ENCODE measurements around the gene SPATA16.

Gene SPATA16

DNA sequence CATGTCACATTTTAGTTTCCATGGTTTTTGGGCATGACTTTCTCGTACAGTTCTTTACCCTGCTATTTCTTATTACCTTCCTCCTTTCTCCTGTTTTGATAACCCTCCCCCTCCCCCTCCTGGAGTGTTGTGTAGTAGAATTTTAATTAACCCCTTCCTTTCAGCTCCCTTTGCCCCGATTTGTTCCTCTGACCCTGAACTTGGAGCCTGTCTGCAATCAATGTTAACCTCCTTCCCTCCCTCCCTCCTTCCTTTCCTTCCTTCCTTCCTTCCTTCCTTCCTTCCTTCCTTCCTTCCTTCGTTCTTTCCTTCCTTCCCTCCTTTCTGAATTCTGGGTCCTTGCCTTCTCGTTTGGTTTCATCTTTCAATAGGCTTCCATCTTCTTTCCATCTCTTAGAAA, 300.1 kb downstream of the SPATA16 start:
- H4K20me1 ChIP-seq (ENCODE audit: insufficient read depth, low read length), result no peaks in the 10 kb centered on the region
- H3K79me2 ChIP-seq (ENCODE audit: low read length), result no peaks in the 10 kb centered on the region
- no peaks in the 10 kb centered on the region for H3K27me3 ChIP-seq (replicated peaks; ENCODE audit: insufficient read depth, low read length)
- H2AFZ ChIP-seq (ENCODE audit: low read length), result no peak overlapping the region
- H3F3A ChIP-seq (ENCODE audit: insufficient read depth, low read length), result no peaks in the 10 kb centered on the region
- H3K27ac ChIP-seq (ENCODE audit: low read length), result no peak overlapping the region
- no peak overlapping the region for H3K4me3 ChIP-seq (ENCODE audit: low read length)
- no peak overlapping the region for H3K9ac ChIP-seq (ENCODE audit: low read length)
- TF ChIP-seq EZH2 (optimal IDR thresholded peaks at IDR 0.05; ENCODE audit: low read depth, low read length), result no peak
- no peak for TF ChIP-seq CTCF (IDR thresholded peaks at IDR 0.05; ENCODE audit: low read length)
- no peak for TF ChIP-seq EZH2phosphoT487 (IDR thresholded peaks at IDR 0.05; ENCODE audit: low read length)
- H3K4me2 ChIP-seq (ENCODE audit: low read depth, low read length), result no peak overlapping the region
- no peaks in the 10 kb centered on the region for H3K36me3 ChIP-seq (replicated peaks; ENCODE audit: insufficient read depth, low read length)
- no peaks in the 10 kb centered on the region for H3K4me1 ChIP-seq (ENCODE audit: low read length)
- no peaks in the 10 kb centered on the region for H3K9me3 ChIP-seq (replicated peaks; ENCODE audit: insufficient read depth, low read length)
- no peak for DNase-seq
- no peaks in the 10 kb centered on the region for H3K9me2 ChIP-seq (replicated peaks; ENCODE audit: insufficient read depth, low read length)

- Histone ChIP-seq H3K9ac (ENCODE audit: low read length) (no peak overlapping the region), H3K9me2 (replicated peaks; ENCODE audit: insufficient read depth, low read length) (no peaks in the 10 kb centered on the region), H2AFZ (ENCODE audit: low read length) (no peak overlapping the region), H3K27me3 (replicated peaks; ENCODE audit: insufficient read depth, low read length) (no peaks in the 10 kb centered on the region), H3K79me2 (ENCODE audit: low read length) (no peaks in the 10 kb centered on the region), H3K4me3 (ENCODE audit: low read length) (no peak overlapping the region), H3K4me1 (ENCODE audit: low read length) (no peaks in the 10 kb centered on the region), H4K20me1 (ENCODE audit: insufficient read depth, low read length) (no peaks in the 10 kb centered on the region), H3K27ac (ENCODE audit: low read length) (no peak overlapping the region), H3F3A (ENCODE audit: insufficient read depth, low read length) (no peaks in the 10 kb centered on the region), H3K9me3 (replicated peaks; ENCODE audit: insufficient read depth, low read length) (no peaks in the 10 kb centered on the region), H3K36me3 (replicated peaks; ENCODE audit: insufficient read depth, low read length) (no peaks in the 10 kb centered on the region), H3K4me2 (ENCODE audit: low read depth, low read length) (no peak overlapping the region)
- no peak for TF ChIP-seq EZH2phosphoT487 (IDR thresholded peaks at IDR 0.05; ENCODE audit: low read length)
- no peak for TF ChIP-seq CTCF (IDR thresholded peaks at IDR 0.05; ENCODE audit: low read length)
- no peak for DNase-seq
Observed at GRCh38 chr3:172840463-172840862, 300.6 kb downstream of the SPATA16 start.

DNA sequence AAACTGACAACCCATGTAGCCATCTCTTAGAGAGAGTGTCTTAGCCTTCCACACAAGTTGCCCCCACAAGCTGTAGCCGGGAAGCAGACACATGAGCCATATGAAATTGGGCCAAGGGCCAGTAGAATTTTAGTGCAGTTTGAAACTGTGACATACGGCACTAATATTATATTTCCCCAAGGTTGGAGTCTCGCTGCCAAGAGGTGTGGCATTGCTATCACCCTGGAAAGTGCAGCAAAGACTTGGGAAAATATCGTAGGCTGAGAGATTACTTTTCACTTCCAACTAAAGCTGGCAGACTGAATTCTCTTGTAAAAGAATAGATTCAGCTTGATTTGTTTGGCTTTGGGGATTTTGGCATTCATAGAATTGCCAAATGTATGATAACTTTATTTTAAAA, 301.4 kb downstream of the SPATA16 start:
- Histone ChIP-seq H3K9me2 (replicated peaks; ENCODE audit: insufficient read depth, low read length) (no peaks in the 10 kb centered on the region), H3K79me2 (ENCODE audit: low read length) (no peaks in the 10 kb centered on the region), H3K9me3 (replicated peaks; ENCODE audit: insufficient read depth, low read length) (no peaks in the 10 kb centered on the region), H3K4me2 (ENCODE audit: low read depth, low read length) (no peak overlapping the region), H3K9ac (ENCODE audit: low read length) (no peak overlapping the region), H4K20me1 (ENCODE audit: insufficient read depth, low read length) (no peaks in the 10 kb centered on the region), H3K4me1 (ENCODE audit: low read length) (no peaks in the 10 kb centered on the region), H3K27ac (ENCODE audit: low read length) (no peak overlapping the region), H3F3A (ENCODE audit: insufficient read depth, low read length) (no peaks in the 10 kb centered on the region), H3K36me3 (replicated peaks; ENCODE audit: insufficient read depth, low read length) (no peaks in the 10 kb centered on the region), H2AFZ (ENCODE audit: low read length) (no peak overlapping the region), H3K27me3 (replicated peaks; ENCODE audit: insufficient read depth, low read length) (no peaks in the 10 kb centered on the region), H3K4me3 (ENCODE audit: low read length) (no peak overlapping the region)
- no peak for DNase-seq
- no peak for TF ChIP-seq CTCF (IDR thresholded peaks at IDR 0.05; ENCODE audit: low read length)
- TF ChIP-seq EZH2 (optimal IDR thresholded peaks at IDR 0.05; ENCODE audit: low read depth, low read length), result no peak
- TF ChIP-seq EZH2phosphoT487 (IDR thresholded peaks at IDR 0.05; ENCODE audit: low read length), result no peak
